ENCODE results near the gene PHC3. TPM values are rescaled to one million over a fixed set of nuclear protein-coding genes. Genes with fewer than 3 reads are reported as not detected.
"Not testable (repeated sequence)": the region's sequence is repeated elsewhere in the genome, so short reads cannot be mapped to it uniquely, and the experiment has no call there.

The PHC3 gene
- total RNA-seq, 1 donor: 36.9 TPM

DNA sequence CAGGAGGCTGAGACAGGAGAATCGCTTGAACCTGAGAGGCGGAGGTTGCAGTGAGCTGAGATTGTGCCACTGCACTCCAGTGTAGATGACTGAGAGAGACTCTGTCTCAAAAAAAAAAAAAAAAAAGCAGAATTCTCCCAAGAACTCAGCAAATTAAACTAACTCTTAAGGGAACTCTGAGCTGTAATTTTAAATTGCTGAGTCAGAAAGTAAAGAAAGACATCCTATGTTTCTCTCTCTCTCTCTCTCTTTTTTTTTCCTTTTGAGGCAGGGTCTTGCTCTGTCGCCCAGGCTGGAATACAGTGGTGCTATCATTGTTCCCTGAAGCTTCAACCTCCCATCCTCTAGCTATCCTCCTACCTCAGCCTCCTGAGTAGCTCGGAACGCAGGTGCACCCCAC is 20.0 kb upstream of the PHC3 start:
- Histone ChIP-seq H3K4me3 (ENCODE audit: insufficient read depth, low read length) (no peak overlapping the region), H3K27me3 (ENCODE audit: insufficient read depth, low read length) (no peaks in the 10 kb centered on the region), H3K4me1 (ENCODE audit: insufficient read depth, low read length) (no peaks in the 10 kb centered on the region), H3K36me3 (ENCODE audit: insufficient read depth, low read length) (no peaks in the 10 kb centered on the region), H3K9me3 (ENCODE audit: low read depth, low read length) (no peaks in the 10 kb centered on the region), H3K4me2 (ENCODE audit: insufficient read depth, low read length) (no peak overlapping the region), H4K20me1 (ENCODE audit: insufficient read depth, low read length) (no peaks in the 10 kb centered on the region), H3K79me2 (ENCODE audit: insufficient read depth, low read length) (no peaks in the 10 kb centered on the region), H3K27ac (ENCODE audit: low read depth, low read length) (no peak overlapping the region), H2AFZ (ENCODE audit: low read length) (no peak overlapping the region)
- no peak for DNase-seq (ENCODE audit: insufficient read length, low spot score, missing footprints)
- TF ChIP-seq CTCF (IDR thresholded peaks at IDR 0.05; ENCODE audit: extremely low read depth, low read depth, low read length): no peak

GRCh38 chr3:170200987-170201386 is 19.5 kb upstream of the PHC3 start:
- H3K36me3 ChIP-seq (ENCODE audit: insufficient read depth, low read length): no peaks in the 10 kb centered on the region
- no peaks in the 10 kb centered on the region for H4K20me1 ChIP-seq (ENCODE audit: insufficient read depth, low read length)
- no peak for TF ChIP-seq CTCF (IDR thresholded peaks at IDR 0.05; ENCODE audit: extremely low read depth, low read depth, low read length)
- no peaks in the 10 kb centered on the region for H3K4me1 ChIP-seq (ENCODE audit: insufficient read depth, low read length)
- H3K4me2 ChIP-seq (ENCODE audit: insufficient read depth, low read length): no peak overlapping the region
- no peak overlapping the region for H3K27ac ChIP-seq (ENCODE audit: low read depth, low read length)
- H3K9me3 ChIP-seq (ENCODE audit: low read depth, low read length): no peaks in the 10 kb centered on the region
- H3K79me2 ChIP-seq (ENCODE audit: insufficient read depth, low read length): no peaks in the 10 kb centered on the region
- DNase-seq (ENCODE audit: insufficient read length, low spot score, missing footprints): no peak
- H2AFZ ChIP-seq (ENCODE audit: low read length): no peak overlapping the region
- H3K4me3 ChIP-seq (ENCODE audit: insufficient read depth, low read length): no peak overlapping the region
- H3K27me3 ChIP-seq (ENCODE audit: insufficient read depth, low read length): no peaks in the 10 kb centered on the region

- no peak overlapping the region for H3K4me2 ChIP-seq (ENCODE audit: insufficient read depth, low read length)
- H3K27me3 ChIP-seq (ENCODE audit: insufficient read depth, low read length): peaks cover 2% of the 10 kb centered on the region
- no peaks in the 10 kb centered on the region for H3K9me3 ChIP-seq (ENCODE audit: low read depth, low read length)
- no peak overlapping the region for H3K4me3 ChIP-seq (ENCODE audit: insufficient read depth, low read length)
- DNase-seq (ENCODE audit: insufficient read length, low spot score, missing footprints): no peak
- no peak overlapping the region for H3K27ac ChIP-seq (ENCODE audit: low read depth, low read length)
- TF ChIP-seq CTCF (IDR thresholded peaks at IDR 0.05; ENCODE audit: extremely low read depth, low read depth, low read length): no peak
- H3K36me3 ChIP-seq (ENCODE audit: insufficient read depth, low read length): no peaks in the 10 kb centered on the region
- H4K20me1 ChIP-seq (ENCODE audit: insufficient read depth, low read length): no peaks in the 10 kb centered on the region
- H2AFZ ChIP-seq (ENCODE audit: low read length): no peak overlapping the region
- H3K4me1 ChIP-seq (ENCODE audit: insufficient read depth, low read length): no peaks in the 10 kb centered on the region
- H3K79me2 ChIP-seq (ENCODE audit: insufficient read depth, low read length): no peaks in the 10 kb centered on the region
These were observed 15.3 kb upstream of the PHC3 start for GRCh38 chr3:170196833-170197232.

DNA sequence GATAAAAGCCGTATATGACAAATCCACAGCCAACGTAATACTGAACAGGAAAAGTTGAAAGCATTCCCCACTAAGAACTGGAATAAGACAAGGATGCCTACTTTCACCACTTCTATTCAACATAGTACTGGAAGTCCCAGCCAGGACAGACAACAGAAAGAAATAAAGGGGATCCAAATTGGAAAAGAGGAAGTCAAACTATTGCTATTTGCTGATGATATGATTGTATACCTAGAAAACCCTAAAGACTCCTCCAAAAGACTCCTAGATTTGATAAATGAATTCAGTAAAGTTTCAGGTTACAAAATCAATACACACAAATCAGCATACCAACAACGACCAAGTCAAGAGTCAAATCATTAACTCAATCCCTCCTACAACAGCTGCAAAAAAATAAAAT is 14.2 kb upstream of the PHC3 start:
- H4K20me1 ChIP-seq (ENCODE audit: insufficient read depth, low read length); H3K79me2 ChIP-seq (ENCODE audit: insufficient read depth, low read length); DNase-seq (ENCODE audit: insufficient read length, low spot score, missing footprints); H2AFZ ChIP-seq (ENCODE audit: low read length); H3K27me3 ChIP-seq (ENCODE audit: insufficient read depth, low read length); H3K4me2 ChIP-seq (ENCODE audit: insufficient read depth, low read length); H3K36me3 ChIP-seq (ENCODE audit: insufficient read depth, low read length); H3K27ac ChIP-seq (ENCODE audit: low read depth, low read length); H3K4me1 ChIP-seq (ENCODE audit: insufficient read depth, low read length); H3K4me3 ChIP-seq (ENCODE audit: insufficient read depth, low read length); H3K9me3 ChIP-seq (ENCODE audit: low read depth, low read length): not testable (repeated sequence)
